Measurements from ENCODE around the gene BCL2L13. TPM values are rescaled to one million over a fixed set of nuclear protein-coding genes. Genes with fewer than 3 reads are reported as not detected.

Gene BCL2L13
- total RNA-seq, 2 experiments from 2014 or later = 36.1 to 38.3 TPM

- ATAC-seq (no peak), DNase-seq (no peak)
- Mint-ChIP-seq H3K36me3 (ENCODE audit: low read depth) (no peaks in the 10 kb centered on the region), H3K27me3 (no peaks in the 10 kb centered on the region), H3K27ac (no peak overlapping the region), H3K4me1 (ENCODE audit: low read depth) (peaks cover 5% of the 10 kb centered on the region), H3K9me3 (no peaks in the 10 kb centered on the region), H3K4me3 (no peak overlapping the region)
- TF ChIP-seq CTCF (IDR thresholded peaks at IDR 0.05) = no peak
- ChIA-PET POLR2A (no interaction called here), CTCF (interaction anchor here (0.7 to 9.7 kb wide), 13 partner anchors 10 to 332 kb away, joined by 3 to 137 read pairs (median 8); no protein-coding TSS in a partner anchor)
- intact Hi-C loops (cut with micrococcal nuclease) = no loop called here
Measured at GRCh38 chr22:17743661-17744411, 105.3 kb downstream of the BCL2L13 start.

- no peaks in the 10 kb centered on the region for H3K36me3 Mint-ChIP-seq (ENCODE audit: low read depth)
- ChIA-PET CTCF (interaction anchor here (0.7 to 9.7 kb wide), 6 partner anchors 9 to 331 kb away, joined by 3 to 137 read pairs (median 17); no protein-coding TSS in a partner anchor), POLR2A (no interaction called here)
- no peak overlapping the region for H3K27ac Mint-ChIP-seq
- H3K27me3 Mint-ChIP-seq = no peaks in the 10 kb centered on the region
- no peak overlapping the region for H3K4me3 Mint-ChIP-seq
- no peak for TF ChIP-seq CTCF (IDR thresholded peaks at IDR 0.05)
- no peaks in the 10 kb centered on the region for H3K9me3 Mint-ChIP-seq
- peaks cover 5% of the 10 kb centered on the region for H3K4me1 Mint-ChIP-seq (ENCODE audit: low read depth)
- DNase-seq = no peak
- intact Hi-C loops (cut with micrococcal nuclease) = no loop called here
- no peak for ATAC-seq
Measured at GRCh38 chr22:17744430-17744829, 105.9 kb downstream of the BCL2L13 start.

- CTCF ChIA-PET = interaction anchor here (9.7 kb wide), 1 partner anchor 40 kb away, joined by 137 read pairs; no protein-coding TSS in a partner anchor
- Mint-ChIP-seq H3K36me3 (ENCODE audit: low read depth) (no peaks in the 10 kb centered on the region), H3K27me3 (no peaks in the 10 kb centered on the region), H3K27ac (no peak overlapping the region), H3K4me1 (ENCODE audit: low read depth) (peaks cover 5% of the 10 kb centered on the region), H3K9me3 (no peaks in the 10 kb centered on the region), H3K4me3 (no peak overlapping the region)
- POLR2A ChIA-PET = no interaction called here
- DNase-seq (no peak), ATAC-seq (no peak)
- no peak for TF ChIP-seq CTCF (IDR thresholded peaks at IDR 0.05)
- intact Hi-C loops (cut with micrococcal nuclease) = loop anchor here (5.0 kb wide), 1 partner anchor 35 kb away; no protein-coding TSS in a partner anchor
Measured at GRCh38 chr22:17746916-17747315, 108.4 kb downstream of the BCL2L13 start.

GRCh38 chr22:17748555-17749353 lies 110.2 kb downstream of the BCL2L13 start:
- CTCF ChIA-PET = interaction anchor here (4.0 kb wide), 1 partner anchor 36 kb away, joined by 17 read pairs; no protein-coding TSS in a partner anchor
- no peak for DNase-seq
- POLR2A ChIA-PET = no interaction called here
- ATAC-seq = no peak
- Mint-ChIP-seq H3K4me3 (no peak overlapping the region), H3K36me3 (ENCODE audit: low read depth) (no peaks in the 10 kb centered on the region), H3K4me1 (ENCODE audit: low read depth) (no peaks in the 10 kb centered on the region), H3K27ac (no peak overlapping the region), H3K9me3 (no peaks in the 10 kb centered on the region), H3K27me3 (no peaks in the 10 kb centered on the region)
- intact Hi-C loops (cut with micrococcal nuclease) = loop anchor here (5.0 kb wide), 1 partner anchor 34 kb away; no protein-coding TSS in a partner anchor
- TF ChIP-seq CTCF (IDR thresholded peaks at IDR 0.05) = no peak
